ENCODE data around the gene MRPS6. TPM values are rescaled to one million over a fixed set of nuclear protein-coding genes. Genes with fewer than 3 reads are reported as not detected.

The MRPS6 gene
- 102 to 106 TPM (median 104 TPM) in 3 replicates for total RNA-seq
- long read RNA-seq, transcript MRPS6-201 (3 exons, 990 nt) = major isoform, 114 of 160 reads
- long read RNA-seq, partial matches to known transcripts = 1 of 160 reads
- long read RNA-seq, other reads (novel, unspliced or antisense) = 44 of 160 reads

DNA sequence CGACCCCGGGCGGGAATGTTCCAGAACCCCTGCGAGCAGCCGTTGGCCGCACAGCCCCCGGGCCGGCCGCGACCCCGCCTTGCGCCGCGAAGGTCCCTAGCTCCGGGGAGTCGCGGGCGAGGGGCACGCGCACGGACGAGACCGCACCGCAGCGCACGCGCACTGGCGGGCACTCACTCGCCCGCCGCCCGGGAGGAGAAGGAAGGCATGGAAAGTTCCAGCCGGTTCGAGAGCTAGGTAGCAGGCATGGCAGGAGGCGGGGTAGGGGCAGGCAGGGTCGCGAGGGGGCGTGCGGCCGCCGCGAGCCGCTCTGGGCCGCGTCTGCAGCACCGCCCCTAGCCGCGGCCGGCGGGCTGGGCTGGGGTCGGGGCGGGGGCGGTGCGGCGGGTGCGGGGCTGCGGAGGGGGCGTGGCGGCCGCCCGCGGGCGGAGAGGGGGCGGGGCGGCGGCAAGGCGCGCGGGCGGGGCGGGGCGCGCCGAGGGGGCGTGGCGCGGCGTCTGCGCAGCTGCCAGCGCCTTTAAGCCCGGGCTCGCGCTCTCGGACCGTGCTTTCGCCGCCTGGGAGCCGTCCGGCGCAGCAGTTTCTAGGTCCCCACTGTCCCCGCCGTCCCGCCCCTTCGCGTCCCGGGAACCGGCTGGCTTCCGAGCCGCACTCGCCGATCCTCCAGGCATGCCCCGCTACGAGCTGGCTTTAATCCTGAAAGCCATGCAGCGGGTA is at the start of gene MRPS6, which contains the start of gene SLC5A3:
Gene MRPS6, plus strand, starts transcription at position 547 of the 717 bp plus-strand sequence. Its CDS starts 123 bp downstream, at position 670.
Gene SLC5A3, plus strand, starts transcription at position 547 of the 717 bp plus-strand sequence. CDS start 21,621 bp downstream, outside the sequence.
- no peak for DNase-seq (ENCODE audit: low spot score)

DNA sequence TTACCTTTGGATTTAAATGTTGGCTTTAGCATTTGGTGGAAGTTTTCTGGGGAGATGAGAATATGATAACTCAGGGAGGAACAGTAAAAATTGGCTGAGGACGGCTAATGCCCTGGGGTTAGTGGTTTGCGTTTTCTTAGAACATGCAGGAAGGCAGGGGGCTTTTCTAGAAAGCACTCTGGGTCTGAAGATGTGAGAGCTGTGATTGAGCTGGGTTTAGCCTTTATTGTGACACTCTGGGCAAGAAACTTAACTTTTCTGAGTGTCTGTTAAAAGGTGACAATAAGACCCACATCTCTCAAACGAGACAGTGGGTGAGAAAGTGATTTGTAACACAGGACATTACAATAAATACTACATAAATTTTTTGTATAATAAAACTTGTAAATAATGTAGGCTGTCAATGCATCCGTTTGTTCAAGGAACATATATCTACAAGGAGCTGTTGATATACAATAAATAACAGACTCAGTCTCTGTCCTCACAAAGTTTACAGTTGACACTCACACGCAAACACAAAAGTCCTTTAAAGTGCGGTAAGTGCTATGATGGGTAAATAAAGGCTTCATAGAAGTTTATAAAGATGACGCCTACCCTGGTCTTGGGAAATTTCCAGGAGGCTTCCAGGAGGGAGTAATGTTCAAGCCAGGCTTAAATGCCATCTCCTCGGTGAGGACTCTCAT is 49.5 kb upstream of the MRPS6 start:
- no peak for DNase-seq (ENCODE audit: low spot score)
- peaks cover 9% of the 10 kb centered on the region for H3K9me3 Mint-ChIP-seq (ENCODE audit: low read depth)
- H3K4me1 Mint-ChIP-seq (ENCODE audit: low read depth) = peaks cover 9% of the 10 kb centered on the region
- H3K36me3 Mint-ChIP-seq (ENCODE audit: low read depth) = no peaks in the 10 kb centered on the region
- H3K27me3 Mint-ChIP-seq (ENCODE audit: low read depth) = no peaks in the 10 kb centered on the region
- H3K27ac Mint-ChIP-seq (ENCODE audit: unreplicated experiment) = no peak overlapping the region
- no peak overlapping the region for H3K4me3 Mint-ChIP-seq (ENCODE audit: unreplicated experiment)
- TF ChIP-seq, protein P1, sequence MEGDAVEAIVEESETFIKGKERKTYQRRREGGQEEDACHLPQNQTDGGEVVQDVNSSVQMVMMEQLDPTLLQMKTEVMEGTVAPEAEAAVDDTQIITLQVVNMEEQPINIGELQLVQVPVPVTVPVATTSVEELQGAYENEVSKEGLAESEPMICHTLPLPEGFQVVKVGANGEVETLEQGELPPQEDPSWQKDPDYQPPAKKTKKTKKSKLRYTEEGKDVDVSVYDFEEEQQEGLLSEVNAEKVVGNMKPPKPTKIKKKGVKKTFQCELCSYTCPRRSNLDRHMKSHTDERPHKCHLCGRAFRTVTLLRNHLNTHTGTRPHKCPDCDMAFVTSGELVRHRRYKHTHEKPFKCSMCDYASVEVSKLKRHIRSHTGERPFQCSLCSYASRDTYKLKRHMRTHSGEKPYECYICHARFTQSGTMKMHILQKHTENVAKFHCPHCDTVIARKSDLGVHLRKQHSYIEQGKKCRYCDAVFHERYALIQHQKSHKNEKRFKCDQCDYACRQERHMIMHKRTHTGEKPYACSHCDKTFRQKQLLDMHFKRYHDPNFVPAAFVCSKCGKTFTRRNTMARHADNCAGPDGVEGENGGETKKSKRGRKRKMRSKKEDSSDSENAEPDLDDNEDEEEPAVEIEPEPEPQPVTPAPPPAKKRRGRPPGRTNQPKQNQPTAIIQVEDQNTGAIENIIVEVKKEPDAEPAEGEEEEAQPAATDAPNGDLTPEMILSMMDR (IDR thresholded peaks at IDR 0.05) = no peak

More for the DNA sequence above, at the start of gene MRPS6, which contains the start of gene SLC5A3:
- Mint-ChIP-seq H3K27me3 (ENCODE audit: low read depth) (no peaks in the 10 kb centered on the region), H3K4me1 (ENCODE audit: low read depth) (peaks cover 39% of the 10 kb centered on the region), H3K36me3 (ENCODE audit: low read depth) (peaks cover 5% of the 10 kb centered on the region), H3K4me3 (ENCODE audit: unreplicated experiment) (peak within 1 kb of the TSS; percentile 93), H3K27ac (ENCODE audit: unreplicated experiment) (peak within 1 kb of the TSS; percentile 88), H3K9me3 (ENCODE audit: low read depth) (no peaks in the 10 kb centered on the region)
- TF ChIP-seq, protein P1 (IDR thresholded peaks at IDR 0.05) = peak; percentile 30

DNA sequence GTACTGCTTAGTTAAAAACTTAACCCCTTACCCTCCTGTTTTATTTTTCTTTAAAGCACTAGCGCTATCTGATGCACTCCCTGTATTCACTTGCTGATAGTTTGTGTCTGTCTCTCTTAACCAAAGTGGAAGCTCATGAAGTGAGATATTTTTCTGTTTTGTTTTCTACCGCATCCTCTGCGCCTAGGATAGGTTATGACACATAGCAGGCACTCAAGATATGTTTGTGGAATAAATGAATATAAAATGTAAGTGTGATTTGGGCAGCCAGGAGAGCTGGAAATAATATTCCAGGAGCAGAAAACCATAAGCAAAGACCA is 49.0 kb upstream of the MRPS6 start:
- H3K36me3 Mint-ChIP-seq (ENCODE audit: low read depth) = no peaks in the 10 kb centered on the region
- TF ChIP-seq, protein P1 (IDR thresholded peaks at IDR 0.05) = no peak
- DNase-seq (ENCODE audit: low spot score) = no peak
- H3K9me3 Mint-ChIP-seq (ENCODE audit: low read depth) = peaks cover 9% of the 10 kb centered on the region
- no peak overlapping the region for H3K4me3 Mint-ChIP-seq (ENCODE audit: unreplicated experiment)
- H3K27ac Mint-ChIP-seq (ENCODE audit: unreplicated experiment) = no peak overlapping the region
- no peaks in the 10 kb centered on the region for H3K27me3 Mint-ChIP-seq (ENCODE audit: low read depth)
- peaks cover 9% of the 10 kb centered on the region for H3K4me1 Mint-ChIP-seq (ENCODE audit: low read depth)

DNA sequence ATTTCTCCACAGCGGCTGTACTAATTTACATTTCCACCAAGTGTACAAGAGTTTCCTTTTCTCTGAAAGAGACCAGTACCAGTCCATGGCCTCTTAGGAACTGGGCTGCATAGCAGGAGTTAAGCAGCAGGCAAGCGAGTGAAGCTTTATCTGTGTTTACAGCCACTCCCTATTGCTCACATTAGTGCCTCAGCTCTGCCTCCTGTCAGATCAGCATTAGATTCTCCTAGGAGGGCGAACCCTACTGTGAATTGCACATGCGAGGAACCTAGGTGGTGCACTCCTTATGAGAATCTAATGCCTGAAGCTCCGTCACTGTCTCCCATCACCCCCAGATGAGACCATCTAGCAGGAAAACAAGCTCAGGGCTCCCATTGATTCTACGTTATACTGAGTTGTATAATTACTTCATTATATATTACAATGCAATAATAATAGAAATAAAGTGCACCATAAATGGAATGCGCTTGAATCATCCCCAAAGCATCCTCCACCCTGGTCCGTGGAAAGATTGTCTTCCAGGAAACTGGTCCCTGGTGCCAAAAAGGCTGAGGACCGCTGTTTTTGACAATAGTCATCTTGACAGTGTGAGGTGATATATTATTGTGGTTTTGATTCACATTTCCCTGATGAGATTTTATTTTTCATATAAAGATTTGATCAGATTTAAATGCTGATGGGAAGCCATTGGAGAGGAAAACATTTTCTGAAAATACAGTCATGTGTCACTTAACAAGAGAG is 45.5 kb upstream of the MRPS6 start:
- Mint-ChIP-seq H3K27me3 (ENCODE audit: low read depth) (no peaks in the 10 kb centered on the region), H3K4me3 (ENCODE audit: unreplicated experiment) (no peak overlapping the region), H3K27ac (ENCODE audit: unreplicated experiment) (no peak overlapping the region), H3K4me1 (ENCODE audit: low read depth) (peaks cover 7% of the 10 kb centered on the region), H3K36me3 (ENCODE audit: low read depth) (peaks cover 1% of the 10 kb centered on the region), H3K9me3 (ENCODE audit: low read depth) (peaks cover 10% of the 10 kb centered on the region)
- DNase-seq (ENCODE audit: low spot score) = no peak
- TF ChIP-seq, protein P1 (IDR thresholded peaks at IDR 0.05) = no peak
